Effector CD8-positive, alpha-beta T cell (primary cell): Measurements from ENCODE around the gene SDK1.

Experiments used
- DNase-seq: peaks from one replicate; lab custom pipeline; 2025; lab: John Stamatoyannopoulos, UW

Gene SDK1

DNA sequence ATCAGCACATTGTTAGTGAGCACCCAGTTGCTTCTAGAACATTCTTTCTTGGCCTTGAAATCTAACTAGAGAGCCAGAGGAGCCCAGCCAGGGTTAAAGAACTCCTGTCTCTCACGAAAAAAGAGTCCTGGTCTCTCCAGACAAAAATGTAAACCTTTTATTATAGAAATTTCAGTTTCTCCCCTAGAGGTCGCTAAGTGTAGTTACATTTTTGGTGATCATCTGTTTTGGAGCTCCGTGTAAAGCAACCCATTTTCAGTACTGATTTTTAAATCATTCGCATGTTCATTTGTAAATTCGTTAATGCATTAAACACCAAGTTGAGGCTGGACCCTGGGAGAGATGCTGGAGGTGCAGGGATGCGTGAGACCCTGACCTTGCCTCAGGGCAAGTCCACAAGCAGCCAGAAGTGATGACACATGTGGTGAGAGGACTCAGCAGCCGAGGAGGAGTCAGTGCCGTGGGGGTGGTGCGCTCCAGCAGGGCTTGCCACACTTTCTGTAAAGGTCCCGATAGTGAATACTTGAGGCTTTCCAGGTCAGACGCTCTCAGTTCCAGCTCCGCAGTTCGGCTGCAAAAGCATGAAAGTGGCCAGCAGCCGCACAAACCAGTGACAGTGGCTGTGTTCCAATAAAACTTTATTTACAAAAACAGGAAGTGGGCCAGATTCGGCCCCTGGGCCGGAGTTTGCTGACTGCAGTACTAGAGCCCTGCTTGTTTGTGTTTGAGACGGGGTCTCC is 802.5 kb downstream of the SDK1 start:
- DNase-seq: no peak

- no peak for DNase-seq
Observed at GRCh38 chr7:4107839-4108238, 806.8 kb downstream of the SDK1 start.

- no peak for DNase-seq
Observed at GRCh38 chr7:4108951-4109350, 807.9 kb downstream of the SDK1 start.

GRCh38 chr7:4109481-4110110 is 808.5 kb downstream of the SDK1 start:
- no peak for DNase-seq

DNA sequence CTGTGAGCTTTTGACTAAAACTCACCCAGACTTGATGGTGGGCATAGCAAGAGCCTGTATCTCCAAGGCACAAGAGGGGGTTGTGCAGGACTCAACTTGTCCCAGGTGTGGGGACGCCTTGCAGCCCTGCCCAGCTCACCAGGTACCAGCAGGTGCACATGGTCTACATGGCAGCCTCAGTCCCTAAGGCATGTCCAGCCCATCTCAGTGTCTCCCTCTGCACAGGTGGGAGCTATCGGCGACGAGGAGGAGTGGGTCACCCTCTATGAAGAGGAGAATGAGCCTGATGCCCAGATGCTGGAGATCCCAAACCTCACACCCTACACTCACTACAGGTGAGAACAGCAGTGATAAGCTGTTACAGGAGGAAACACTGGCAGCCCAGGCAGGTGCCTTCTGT is 809.4 kb downstream of the SDK1 start:
- no peak for DNase-seq

DNA sequence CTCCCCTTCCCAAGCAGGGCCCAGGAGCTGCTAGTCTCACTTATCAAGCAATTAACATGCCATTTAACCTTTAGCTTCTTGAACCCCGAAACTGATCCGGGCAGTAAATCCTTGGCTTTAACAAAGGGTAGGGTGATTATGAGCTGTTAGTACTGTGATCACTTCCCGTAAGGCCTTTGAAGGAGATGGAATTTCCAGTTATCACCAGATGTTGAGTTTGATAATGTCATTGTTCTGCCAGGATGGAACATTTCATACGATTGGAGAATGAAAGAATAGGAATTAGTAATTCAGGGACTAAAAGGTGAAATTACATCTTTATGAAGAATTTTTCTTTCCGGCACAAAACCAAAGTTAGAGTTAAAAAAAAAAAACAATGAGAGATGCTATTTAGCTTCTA is 810.1 kb downstream of the SDK1 start:
- DNase-seq: no peak

DNA sequence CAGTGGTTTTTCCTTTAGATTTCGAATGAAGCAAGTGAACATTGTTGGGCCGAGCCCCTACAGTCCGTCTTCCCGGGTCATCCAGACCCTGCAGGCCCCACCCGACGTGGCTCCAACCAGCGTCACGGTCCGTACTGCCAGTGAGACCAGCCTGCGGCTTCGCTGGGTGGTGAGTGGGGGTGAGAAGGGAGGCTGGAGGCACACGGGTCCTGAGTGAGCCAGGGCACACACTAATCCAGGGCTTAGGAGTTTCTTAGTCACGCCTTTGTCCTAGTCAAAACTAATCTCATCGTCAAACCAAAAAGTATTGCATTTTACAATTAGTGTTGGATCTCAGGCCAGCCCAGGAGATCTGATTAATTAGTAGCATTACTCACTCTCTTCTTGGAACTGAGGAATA is 812.2 kb downstream of the SDK1 start:
- no peak for DNase-seq

DNA sequence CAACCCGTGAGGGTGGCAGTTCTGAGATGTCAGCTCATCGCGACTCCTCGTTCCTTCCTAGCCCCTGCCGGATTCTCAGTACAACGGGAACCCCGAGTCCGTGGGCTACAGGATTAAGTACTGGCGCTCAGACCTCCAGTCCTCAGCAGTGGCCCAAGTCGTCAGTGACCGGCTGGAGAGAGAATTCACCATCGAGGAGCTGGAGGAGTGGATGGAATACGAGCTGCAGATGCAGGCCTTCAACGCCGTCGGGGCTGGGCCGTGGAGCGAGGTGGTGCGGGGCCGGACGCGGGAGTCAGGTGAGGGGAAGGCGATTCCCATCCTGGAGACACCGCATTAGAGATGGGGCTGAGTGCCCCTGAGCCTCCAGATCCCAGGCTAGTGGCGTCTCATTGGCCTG is 812.9 kb downstream of the SDK1 start:
- no peak for DNase-seq

DNA sequence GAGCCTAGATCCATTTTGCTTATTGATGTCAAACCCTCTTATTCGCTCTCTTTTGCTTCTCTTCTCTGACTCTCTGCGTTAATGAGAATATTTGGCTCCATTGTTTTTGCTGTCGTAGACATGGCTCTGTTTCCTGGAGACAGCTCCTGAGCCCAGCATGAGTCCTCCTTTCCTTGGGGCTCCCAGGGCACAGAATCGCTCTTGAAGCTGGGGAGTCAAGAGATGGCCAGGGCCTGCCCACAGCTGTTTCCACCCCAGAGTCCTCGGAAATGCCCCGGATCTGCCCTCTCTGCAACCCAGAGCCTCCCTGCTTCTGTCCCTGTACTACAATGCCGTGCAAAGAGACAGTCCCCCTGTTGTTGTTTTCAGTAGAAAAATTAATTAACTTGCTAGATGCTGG is 814.4 kb downstream of the SDK1 start:
- no peak for DNase-seq

DNA sequence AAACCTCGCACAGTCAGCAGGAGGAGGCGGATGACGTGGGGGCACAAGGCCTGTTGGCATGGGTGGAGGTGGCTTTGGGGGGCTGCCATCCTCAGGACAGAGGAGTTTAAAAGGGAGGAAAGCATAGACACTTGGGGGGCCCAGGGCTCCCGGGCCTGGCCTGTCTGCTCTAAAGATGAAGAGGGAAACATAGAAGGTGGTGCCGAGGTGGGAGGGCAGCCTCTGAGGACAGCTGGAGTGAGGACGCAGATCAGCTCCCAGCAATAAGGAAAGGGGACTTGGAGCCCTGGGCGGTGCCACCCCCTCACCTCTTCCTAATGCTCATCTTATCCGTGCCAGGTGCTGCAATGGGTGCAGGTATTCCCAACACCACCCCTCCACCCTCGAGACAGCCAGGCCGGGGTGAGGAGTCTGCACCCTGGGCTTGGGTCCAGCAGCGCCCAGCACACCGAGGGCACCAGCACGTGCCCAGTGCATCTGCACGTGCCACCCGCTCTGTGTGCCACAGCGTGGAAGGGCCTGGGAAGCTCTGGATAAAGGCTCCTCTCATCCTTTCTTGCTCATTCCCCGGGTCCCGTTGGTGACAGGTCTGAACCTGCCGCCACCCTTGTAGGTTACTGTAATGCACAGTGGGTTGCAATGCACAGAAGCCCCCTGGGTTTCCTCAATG is 815.0 kb downstream of the SDK1 start:
- no peak for DNase-seq

DNA sequence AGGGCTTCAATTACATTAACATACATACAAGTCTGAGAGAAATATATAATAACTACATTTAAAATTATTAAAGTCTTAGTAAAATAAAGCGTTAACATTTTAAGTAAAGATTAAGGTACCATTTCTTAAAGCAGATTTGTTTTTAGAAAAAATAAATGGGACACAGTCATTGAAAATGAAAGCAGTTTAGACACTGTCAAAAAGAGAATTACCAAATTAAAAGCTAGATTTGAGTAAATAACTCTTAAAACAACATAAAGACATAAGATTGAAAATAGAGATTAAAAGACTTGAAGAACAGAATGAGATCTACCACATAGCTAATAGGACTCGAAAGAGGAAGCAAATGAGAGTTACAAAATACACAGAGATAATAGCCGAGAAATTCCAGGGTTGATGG is 818.8 kb downstream of the SDK1 start:
- DNase-seq: no peak

GRCh38 chr7:4123346-4123745 is 822.3 kb downstream of the SDK1 start:
- DNase-seq: no peak

GRCh38 chr7:4123823-4124222 is 822.8 kb downstream of the SDK1 start:
- no peak for DNase-seq

DNA sequence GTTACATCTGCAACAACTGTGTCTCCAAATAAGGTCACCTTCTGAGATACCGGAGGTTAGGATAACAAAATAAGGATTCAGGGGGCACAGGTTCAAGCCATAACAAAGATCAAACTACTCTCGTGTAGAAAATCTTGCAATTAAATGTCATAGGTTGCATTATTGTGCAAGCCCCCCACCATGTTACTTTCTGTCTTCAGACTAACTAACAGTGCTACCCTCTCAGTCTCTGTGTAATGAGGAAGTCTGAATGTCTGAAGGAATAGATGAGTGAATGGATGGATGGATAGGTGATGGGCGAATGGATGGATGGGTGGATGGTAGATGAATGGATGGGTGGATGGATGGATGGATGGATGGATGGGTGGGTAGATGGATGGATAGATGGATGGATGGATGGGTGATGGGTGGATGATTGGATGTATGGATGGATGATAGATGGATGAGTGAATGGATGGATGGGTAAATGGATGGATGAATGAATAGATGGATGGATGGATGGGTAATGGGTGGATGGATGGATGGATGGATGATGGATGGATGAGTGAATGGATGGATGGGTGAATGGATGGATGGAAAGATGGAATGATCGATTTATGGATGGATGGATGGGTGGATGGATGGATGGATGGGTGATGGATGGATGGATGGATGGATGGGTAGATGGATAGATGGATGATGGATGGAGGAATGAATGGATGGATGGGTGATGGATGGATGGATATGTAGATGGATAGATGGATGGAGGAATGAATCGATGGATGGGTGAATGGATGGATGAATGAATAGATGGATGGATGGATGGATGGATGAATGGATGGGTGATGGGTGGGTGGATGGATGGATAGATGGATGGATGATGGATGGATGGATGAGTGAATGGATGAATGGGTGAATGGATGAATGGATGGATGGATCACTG is 823.8 kb downstream of the SDK1 start:
- no peak for DNase-seq

DNA sequence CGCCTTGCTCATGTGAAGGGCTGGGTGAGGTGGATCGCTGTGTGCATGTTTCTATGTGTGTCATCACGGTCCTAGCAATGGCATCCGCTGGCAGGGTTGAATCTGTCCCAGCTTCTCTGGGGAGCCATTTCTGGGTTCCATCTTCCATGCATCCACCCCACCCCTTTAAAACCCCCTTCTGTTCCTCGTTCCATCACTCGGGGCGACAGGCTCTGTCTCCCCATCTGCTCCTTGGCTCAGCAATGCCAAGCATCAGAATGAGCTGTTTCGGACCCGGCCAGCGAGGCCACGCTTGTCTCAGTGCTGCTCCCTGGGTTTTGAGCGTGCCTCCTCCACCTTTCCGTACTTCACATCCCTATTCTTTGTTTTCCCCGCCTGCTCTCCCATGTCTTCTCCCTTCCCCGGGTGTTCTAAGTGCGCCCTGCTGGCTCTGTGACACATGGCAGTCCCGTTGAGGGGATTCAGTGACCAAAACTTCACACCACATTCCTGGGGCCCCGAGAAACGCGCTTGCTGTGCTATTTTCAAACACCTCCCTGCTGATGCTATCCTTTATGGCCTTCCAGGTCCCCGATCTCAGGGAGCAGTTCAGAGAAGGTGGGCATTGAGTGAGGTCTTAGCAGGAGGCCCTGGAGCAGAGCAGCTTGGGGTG is 827.0 kb downstream of the SDK1 start:
- no peak for DNase-seq

DNA sequence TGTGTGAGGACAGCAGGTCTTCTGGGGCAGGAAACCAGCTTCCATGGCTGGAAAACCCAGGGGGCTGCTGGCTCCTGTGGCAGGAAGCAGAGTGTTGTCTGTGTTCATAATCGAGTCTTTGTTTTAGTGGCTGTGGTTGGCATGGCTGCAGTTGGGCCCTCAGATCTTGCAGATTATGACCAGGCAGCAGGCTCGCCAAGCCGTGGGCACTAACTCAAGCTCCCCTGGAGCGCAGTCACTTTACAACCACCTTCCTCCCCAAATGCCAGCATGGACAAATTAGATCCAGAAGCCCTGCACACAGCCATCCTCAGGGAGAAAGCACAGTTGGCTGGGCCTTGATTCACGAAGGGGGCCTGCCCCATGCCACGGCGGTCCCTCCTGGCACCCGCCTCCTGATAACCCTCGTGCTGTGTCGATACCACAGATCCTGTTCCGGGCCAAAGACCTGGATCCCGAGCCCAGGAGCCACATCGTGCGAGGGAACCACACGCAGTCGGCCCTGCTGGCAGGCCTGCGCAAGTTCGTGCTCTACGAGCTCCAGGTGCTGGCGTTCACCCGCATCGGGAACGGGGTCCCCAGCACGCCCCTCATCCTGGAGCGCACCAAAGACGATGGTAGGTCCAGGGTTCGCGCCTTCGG is 828.5 kb downstream of the SDK1 start:
- DNase-seq: no peak

DNA sequence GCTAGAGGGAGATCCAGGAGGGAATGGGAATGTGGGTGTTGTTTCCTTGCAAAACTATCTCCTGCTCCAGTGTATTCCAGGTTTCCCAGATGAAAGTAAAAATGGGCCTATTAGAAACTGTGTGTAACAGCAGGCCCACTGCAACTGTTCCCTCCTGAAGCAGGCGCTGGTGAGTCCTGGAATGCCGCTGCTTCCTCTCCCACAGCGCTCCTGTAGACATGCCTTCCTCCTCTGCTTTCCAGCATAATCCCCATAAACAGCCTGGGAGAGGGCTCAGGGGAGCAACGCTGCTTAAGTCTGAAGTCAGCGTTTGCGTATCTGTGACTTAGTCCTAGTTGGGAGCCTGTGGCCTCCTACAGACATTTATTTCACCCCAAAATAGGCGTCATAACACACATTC is 830.0 kb downstream of the SDK1 start:
- DNase-seq: no peak

DNA sequence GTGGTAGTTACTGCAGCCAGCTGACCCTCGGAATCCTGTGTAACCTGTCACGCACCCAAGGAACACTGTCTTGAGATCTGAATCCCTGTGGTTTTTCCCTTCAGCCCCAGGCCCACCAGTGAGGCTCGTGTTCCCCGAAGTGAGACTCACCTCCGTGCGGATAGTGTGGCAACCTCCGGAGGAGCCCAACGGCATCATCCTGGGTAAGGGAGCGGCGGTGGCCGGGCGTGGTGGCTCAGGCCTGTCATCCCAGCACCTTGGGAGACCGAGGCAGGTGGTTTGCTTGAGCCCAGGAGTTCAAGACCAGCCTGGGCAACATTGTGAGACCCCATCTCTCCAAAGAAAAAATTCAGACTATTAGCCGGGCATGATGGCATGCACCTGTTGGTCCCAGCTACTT is 831.2 kb downstream of the SDK1 start:
- DNase-seq: no peak

DNA sequence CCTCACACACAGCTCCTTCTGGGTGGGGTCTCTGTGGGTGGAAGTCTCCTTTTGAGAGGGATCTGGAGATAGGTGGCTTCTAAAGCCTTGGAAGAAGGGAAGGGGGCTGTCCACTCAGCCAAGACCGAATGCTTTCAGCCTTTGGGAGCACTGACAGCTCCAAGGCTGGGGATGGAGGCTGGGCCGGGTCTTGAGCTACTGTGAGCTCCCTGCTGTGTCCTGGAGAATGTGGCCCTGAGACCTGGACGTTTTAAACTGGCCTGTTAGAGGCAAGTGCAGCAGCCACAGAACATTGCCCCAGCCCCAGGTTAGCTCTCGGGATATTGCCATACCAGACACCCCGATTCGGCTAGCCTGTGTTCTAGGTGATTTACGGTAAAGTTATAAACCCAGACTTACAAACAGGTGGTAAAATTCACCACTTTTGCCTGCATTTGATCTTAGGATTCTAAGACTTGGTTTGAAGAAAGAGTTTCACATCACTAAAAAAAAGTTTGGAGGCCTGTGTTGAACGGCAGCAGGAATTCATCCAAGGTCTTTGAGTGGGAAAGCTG is 832.5 kb downstream of the SDK1 start:
- DNase-seq: no peak

DNA sequence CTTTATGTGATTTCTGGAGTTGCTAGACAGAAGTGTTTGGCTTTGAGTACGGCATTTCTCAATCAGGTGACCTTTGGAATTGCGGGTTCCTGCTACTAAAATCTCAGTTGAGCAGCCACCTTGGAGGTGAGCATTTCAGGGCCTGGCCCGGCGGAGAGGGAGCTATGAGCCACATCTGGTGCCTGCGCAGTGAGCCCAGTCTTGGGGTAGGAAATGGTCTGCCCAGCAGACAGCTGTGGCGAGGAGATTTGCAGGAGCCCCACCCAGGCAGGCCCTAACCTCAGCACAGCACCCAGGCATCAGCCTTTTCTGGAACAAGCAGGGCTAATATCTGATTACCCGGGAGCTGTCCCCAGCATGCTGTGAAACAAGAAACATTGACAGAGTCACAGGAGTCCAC is 833.2 kb downstream of the SDK1 start:
- no peak for DNase-seq

- no peak for DNase-seq
Observed at GRCh38 chr7:4134631-4135030, 833.6 kb downstream of the SDK1 start.
